ENCODE data around the gene OTOL1. TPM values are rescaled to one million over a fixed set of nuclear protein-coding genes. Genes with fewer than 3 reads are reported as not detected.

Gene OTOL1
- total RNA-seq, 1 donor from 2014 or later = not detected

DNA sequence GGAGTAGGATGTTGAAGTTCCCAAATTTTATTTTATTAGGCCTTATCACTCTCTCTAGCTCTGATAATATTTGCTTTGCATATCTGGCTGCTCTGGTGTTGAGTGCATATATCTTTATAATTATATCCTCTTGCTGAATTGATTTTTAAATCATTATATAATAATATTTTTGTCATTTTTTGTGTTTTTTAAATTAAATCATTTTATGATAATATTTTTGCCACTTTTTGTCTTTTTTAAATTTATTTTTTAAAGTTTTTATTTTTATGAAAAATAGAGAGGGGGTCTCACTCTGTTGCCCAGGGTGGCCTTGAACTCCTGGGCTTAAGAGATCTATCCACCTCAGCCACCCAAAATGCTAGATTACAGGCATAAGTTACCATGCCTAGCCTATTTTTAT, 34.5 kb upstream of the OTOL1 start:
- Mint-ChIP-seq H3K36me3 (ENCODE audit: low read depth) (peaks cover 1% of the 10 kb centered on the region), H3K9me3 (ENCODE audit: low read depth) (peaks cover 15% of the 10 kb centered on the region), H3K27me3 (ENCODE audit: low read depth) (peaks cover 2% of the 10 kb centered on the region), H3K4me3 (ENCODE audit: unreplicated experiment) (no peak overlapping the region), H3K4me1 (ENCODE audit: low read depth) (no peaks in the 10 kb centered on the region), H3K27ac (ENCODE audit: unreplicated experiment) (no peak overlapping the region)
- TF ChIP-seq, protein P1, sequence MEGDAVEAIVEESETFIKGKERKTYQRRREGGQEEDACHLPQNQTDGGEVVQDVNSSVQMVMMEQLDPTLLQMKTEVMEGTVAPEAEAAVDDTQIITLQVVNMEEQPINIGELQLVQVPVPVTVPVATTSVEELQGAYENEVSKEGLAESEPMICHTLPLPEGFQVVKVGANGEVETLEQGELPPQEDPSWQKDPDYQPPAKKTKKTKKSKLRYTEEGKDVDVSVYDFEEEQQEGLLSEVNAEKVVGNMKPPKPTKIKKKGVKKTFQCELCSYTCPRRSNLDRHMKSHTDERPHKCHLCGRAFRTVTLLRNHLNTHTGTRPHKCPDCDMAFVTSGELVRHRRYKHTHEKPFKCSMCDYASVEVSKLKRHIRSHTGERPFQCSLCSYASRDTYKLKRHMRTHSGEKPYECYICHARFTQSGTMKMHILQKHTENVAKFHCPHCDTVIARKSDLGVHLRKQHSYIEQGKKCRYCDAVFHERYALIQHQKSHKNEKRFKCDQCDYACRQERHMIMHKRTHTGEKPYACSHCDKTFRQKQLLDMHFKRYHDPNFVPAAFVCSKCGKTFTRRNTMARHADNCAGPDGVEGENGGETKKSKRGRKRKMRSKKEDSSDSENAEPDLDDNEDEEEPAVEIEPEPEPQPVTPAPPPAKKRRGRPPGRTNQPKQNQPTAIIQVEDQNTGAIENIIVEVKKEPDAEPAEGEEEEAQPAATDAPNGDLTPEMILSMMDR (IDR thresholded peaks at IDR 0.05) = no peak
- DNase-seq (ENCODE audit: low spot score) = no peak

DNA sequence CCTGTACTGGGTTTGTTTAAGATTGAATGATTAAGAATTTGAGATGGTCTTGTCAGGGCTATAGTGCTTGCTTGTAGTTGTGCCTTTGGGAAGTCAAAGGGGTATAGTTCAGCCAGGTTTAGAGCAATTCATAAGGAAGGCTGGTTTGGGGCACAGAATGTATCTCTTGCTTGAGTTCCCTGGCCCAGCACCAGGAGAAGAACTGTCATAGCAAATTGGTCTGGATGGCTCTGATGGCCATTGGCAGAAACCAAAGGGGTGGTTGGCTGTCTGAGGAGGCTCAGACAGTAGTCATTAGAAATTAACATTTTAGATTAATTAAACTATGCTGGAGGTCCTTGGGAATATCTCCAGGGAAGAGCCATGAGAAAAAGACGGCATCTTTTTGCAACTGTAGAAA, 25.4 kb upstream of the OTOL1 start:
- Mint-ChIP-seq H3K4me1 (ENCODE audit: low read depth) (no peaks in the 10 kb centered on the region), H3K9me3 (ENCODE audit: low read depth) (no peaks in the 10 kb centered on the region)

DNA sequence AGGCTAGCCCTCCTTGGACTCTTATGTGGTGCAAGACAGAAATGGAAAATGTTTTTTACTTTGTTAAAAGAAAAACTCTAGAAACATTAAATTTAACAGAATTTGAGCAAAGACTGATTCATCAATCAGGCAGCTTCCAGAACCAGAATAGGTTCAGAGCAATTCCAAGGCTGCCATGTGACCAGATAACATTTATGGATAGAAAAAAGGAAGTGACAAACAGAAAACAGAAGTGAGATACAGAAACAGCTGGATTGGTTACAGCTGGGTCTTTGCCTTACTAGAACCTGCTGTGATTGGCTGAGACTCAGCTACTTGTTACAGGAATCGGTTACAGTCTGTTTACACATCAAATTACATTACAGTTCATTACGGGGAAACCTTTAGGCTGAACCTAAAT, 22.5 kb upstream of the OTOL1 start:
- no peak overlapping the region for H3K4me3 Mint-ChIP-seq (ENCODE audit: unreplicated experiment)
- TF ChIP-seq, protein P1 (IDR thresholded peaks at IDR 0.05) = no peak

More for the DNA sequence above, 25.4 kb upstream of the OTOL1 start:
- TF ChIP-seq, protein P1 (IDR thresholded peaks at IDR 0.05) = no peak
- Mint-ChIP-seq H3K27ac (ENCODE audit: unreplicated experiment) (no peak overlapping the region), H3K27me3 (ENCODE audit: low read depth) (peaks cover 2% of the 10 kb centered on the region), H3K4me3 (ENCODE audit: unreplicated experiment) (no peak overlapping the region), H3K36me3 (ENCODE audit: low read depth) (no peaks in the 10 kb centered on the region)
- DNase-seq (ENCODE audit: low spot score) = no peak

DNA sequence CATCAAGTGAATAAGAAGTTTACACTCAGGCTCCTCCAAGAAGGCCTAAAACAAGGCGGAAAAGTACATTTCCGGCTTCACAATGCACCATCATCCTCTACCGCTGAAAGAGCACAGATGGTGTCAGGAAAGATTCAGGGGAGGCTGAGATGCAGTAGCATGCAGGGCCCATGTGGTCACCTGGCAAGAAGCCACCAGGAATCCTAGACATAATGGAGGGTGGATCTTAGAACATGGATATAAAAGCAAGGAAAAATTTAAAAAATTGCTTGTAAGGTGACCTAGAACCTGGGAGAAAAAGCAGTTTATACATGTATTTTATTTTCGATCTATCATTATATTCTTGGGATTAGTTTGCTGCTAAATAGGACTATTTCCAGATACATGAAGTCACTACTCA, 21.9 kb upstream of the OTOL1 start:
- Mint-ChIP-seq H3K36me3 (ENCODE audit: low read depth) (no peaks in the 10 kb centered on the region), H3K9me3 (ENCODE audit: low read depth) (peaks cover 5% of the 10 kb centered on the region), H3K4me1 (ENCODE audit: low read depth) (no peaks in the 10 kb centered on the region), H3K27me3 (ENCODE audit: low read depth) (peaks cover 2% of the 10 kb centered on the region), H3K4me3 (ENCODE audit: unreplicated experiment) (no peak overlapping the region), H3K27ac (ENCODE audit: unreplicated experiment) (no peak overlapping the region)
- DNase-seq (ENCODE audit: low spot score) = no peak
- TF ChIP-seq, protein P1 (IDR thresholded peaks at IDR 0.05) = no peak

More for the DNA sequence above, 22.5 kb upstream of the OTOL1 start:
- Mint-ChIP-seq H3K4me1 (ENCODE audit: low read depth) (no peaks in the 10 kb centered on the region), H3K9me3 (ENCODE audit: low read depth) (peaks cover 5% of the 10 kb centered on the region), H3K27me3 (ENCODE audit: low read depth) (no peaks in the 10 kb centered on the region), H3K36me3 (ENCODE audit: low read depth) (no peaks in the 10 kb centered on the region), H3K27ac (ENCODE audit: unreplicated experiment) (no peak overlapping the region)
- no peak for DNase-seq (ENCODE audit: low spot score)

DNA sequence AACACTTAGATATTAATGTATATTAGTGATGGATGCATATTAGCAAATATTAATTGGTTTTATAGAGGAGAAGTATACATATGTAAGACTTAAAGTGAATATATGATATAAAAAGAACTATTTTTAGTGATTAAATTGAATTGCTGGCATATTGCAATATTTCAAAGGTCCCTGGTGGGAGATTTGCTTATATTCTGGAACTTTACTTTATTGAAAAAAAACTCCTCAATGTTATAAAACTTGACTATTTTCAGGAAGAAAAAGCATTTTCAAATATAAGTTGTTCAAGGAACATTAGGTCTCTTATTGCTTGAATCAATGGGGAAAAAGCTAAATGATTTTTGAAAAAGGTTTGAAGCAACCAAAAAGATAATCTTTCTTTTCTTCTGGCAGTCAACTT, 21.4 kb upstream of the OTOL1 start:
- H3K4me3 Mint-ChIP-seq (ENCODE audit: unreplicated experiment) = no peak overlapping the region
- TF ChIP-seq, protein P1 (IDR thresholded peaks at IDR 0.05) = no peak
- H3K27me3 Mint-ChIP-seq (ENCODE audit: low read depth) = peaks cover 2% of the 10 kb centered on the region
- no peak overlapping the region for H3K27ac Mint-ChIP-seq (ENCODE audit: unreplicated experiment)
- H3K4me1 Mint-ChIP-seq (ENCODE audit: low read depth) = no peaks in the 10 kb centered on the region
- no peak for DNase-seq (ENCODE audit: low spot score)
- peaks cover 5% of the 10 kb centered on the region for H3K9me3 Mint-ChIP-seq (ENCODE audit: low read depth)
- no peaks in the 10 kb centered on the region for H3K36me3 Mint-ChIP-seq (ENCODE audit: low read depth)

All from chondrocyte (in vitro differentiated cells).